Colon (tissue), 2 donors: ENCODE results near the gene TOM1L2.

Experiments
- FAIRE-seq: peaks from 2 replicates; lab custom pipeline; 2012; peaks lifted over from hg19 to GRCh38; lab: Jason Lieb, UNC
- donor health status: control.
- donor health status: control.

TOM1L2 gene

GRCh38 chr17:17847726-17848125 is 124.5 kb downstream of the TOM1L2 start:
- FAIRE-seq, result no peak

GRCh38 chr17:17847118-17847689 is 125.0 kb downstream of the TOM1L2 start:
- FAIRE-seq, result no peak

GRCh38 chr17:17846645-17847044 is 125.6 kb downstream of the TOM1L2 start:
- FAIRE-seq, result no peak

GRCh38 chr17:17846003-17846402 is 126.2 kb downstream of the TOM1L2 start:
- FAIRE-seq, result no peak

GRCh38 chr17:17845046-17845775 is 127.0 kb downstream of the TOM1L2 start:
- FAIRE-seq, result no peak

- FAIRE-seq, result no peak
Measured at GRCh38 chr17:17844500-17844899, 127.7 kb downstream of the TOM1L2 start.

- FAIRE-seq, result no peak
Measured at GRCh38 chr17:17844079-17844478, 128.1 kb downstream of the TOM1L2 start.

GRCh38 chr17:17843096-17843495 is 129.1 kb downstream of the TOM1L2 start:
- no peak for FAIRE-seq

- FAIRE-seq, result no peak
Measured at GRCh38 chr17:17842111-17842876, 129.9 kb downstream of the TOM1L2 start.

- no peak for FAIRE-seq
Measured at GRCh38 chr17:17841601-17842025, 130.6 kb downstream of the TOM1L2 start.

- FAIRE-seq, result no peak
Measured at GRCh38 chr17:17840751-17841591, 131.2 kb downstream of the TOM1L2 start.

GRCh38 chr17:17839791-17840707 is 132.2 kb downstream of the TOM1L2 start:
- FAIRE-seq, result no peak

GRCh38 chr17:17837966-17838962 is 133.9 kb downstream of the TOM1L2 start:
- no peak for FAIRE-seq

GRCh38 chr17:17837380-17837821 is 134.8 kb downstream of the TOM1L2 start:
- no peak for FAIRE-seq

GRCh38 chr17:17836818-17837379 is 135.3 kb downstream of the TOM1L2 start, which contains the start of gene SREBF1:
SREBF1 (minus strand) TSS chr17:17836986; CDS start chr17:17836817, 169 bp downstream.
- no peak for FAIRE-seq

GRCh38 chr17:17836250-17836817 is 135.9 kb downstream of the TOM1L2 start:
- FAIRE-seq, result no peak

- no peak for FAIRE-seq
Measured at GRCh38 chr17:17835415-17836249, 136.6 kb downstream of the TOM1L2 start.

- no peak for FAIRE-seq
Measured at GRCh38 chr17:17834974-17835373, 137.2 kb downstream of the TOM1L2 start.
